SK-N-SH treated with all-trans-retinoic acid at 6 μM for 48 hours (cell line): Measurements from ENCODE around the gene EDARADD.

Source experiments
- CSDC2 ChIP-seq: fragments of 250-450 bp; sonication (Bioruptor Pico); IDR thresholded peaks from 2 replicates; pipeline ENCODE4 v1.5.0; 2020; ENCODE audit warnings: mild to moderate bottlenecking, moderate library complexity
- PATZ1 ChIP-seq: fragments of 250-450 bp; sonication (Bioruptor Pico); IDR thresholded peaks from 2 replicates; pipeline ENCODE4 v1.8.0; 2020; ENCODE audit warnings: mild to moderate bottlenecking, moderate library complexity, borderline replicate concordance
- SNAI2 ChIP-seq: fragments of 250-450 bp; sonication (Bioruptor Pico); IDR thresholded peaks from 2 replicates; pipeline ENCODE4 v1.5.0; 2020; ENCODE audit warnings: mild to moderate bottlenecking, moderate library complexity
- TOX ChIP-seq: fragments of 250-450 bp; sonication (Bioruptor Pico); IDR thresholded peaks from 2 replicates; pipeline ENCODE4 v1.8.0; 2021; ENCODE audit warnings: mild to moderate bottlenecking, moderate library complexity, borderline replicate concordance
- ZFP30 ChIP-seq: fragments of 450-650 bp; formaldehyde crosslinking; IDR thresholded peaks from 2 replicates; pipeline ENCODE4 v1.5.0; 2022; ENCODE audit warnings: mild to moderate bottlenecking, moderate library complexity
- ZNF70 ChIP-seq: fragments of 450-650 bp; formaldehyde crosslinking; IDR thresholded peaks from 2 replicates; pipeline ENCODE4 v1.5.0; 2020; ENCODE audit warnings: mild to moderate bottlenecking, moderate library complexity
- ZNF8 ChIP-seq: fragments of 450-650 bp; formaldehyde crosslinking; IDR thresholded peaks from 2 replicates; pipeline ENCODE4 v1.5.0; 2020; ENCODE audit warnings: mild to moderate bottlenecking, moderate library complexity
- TF ChIP-seq, protein P1 (sequence below): fragments of 250-450 bp; sonication (Bioruptor Pico); IDR thresholded peaks from 2 replicates; pipeline ENCODE4 v1.5.1; 2020; ENCODE audit warnings: low read depth, mild to moderate bottlenecking, moderate library complexity

DNA sequence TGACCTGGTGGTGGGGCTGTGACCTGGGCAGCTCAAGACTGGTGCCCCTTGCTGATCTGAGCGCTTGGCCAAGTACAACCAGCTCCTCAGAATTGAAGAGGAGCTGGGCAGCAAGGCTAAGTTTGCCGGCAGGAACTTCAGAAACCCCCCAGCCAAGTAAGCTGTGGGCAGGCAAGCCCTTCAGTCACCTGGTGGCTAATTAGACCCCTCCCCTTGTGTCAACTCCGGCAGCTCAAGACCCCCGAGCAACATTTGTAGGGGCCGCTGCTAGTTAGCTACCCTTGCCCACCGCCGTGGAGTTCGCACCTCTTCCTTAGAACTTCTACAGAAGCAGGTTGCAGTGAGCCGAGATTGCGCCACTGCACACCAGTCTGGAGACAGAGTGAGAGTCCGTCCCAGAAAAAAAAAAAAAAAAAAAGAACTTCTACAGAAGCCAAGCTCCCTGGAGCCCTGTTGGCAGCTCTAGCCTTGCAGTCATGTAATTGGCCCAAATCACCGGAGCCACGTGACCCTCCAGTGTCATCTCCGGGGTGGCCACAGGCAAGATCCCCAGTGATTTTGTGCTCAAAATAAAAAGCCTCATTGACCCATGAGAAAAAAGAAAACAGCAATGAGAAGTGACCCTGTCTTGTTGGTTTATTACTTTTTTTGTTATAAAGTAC is 90.4 kb downstream of the EDARADD start:
- TF ChIP-seq, protein P1, sequence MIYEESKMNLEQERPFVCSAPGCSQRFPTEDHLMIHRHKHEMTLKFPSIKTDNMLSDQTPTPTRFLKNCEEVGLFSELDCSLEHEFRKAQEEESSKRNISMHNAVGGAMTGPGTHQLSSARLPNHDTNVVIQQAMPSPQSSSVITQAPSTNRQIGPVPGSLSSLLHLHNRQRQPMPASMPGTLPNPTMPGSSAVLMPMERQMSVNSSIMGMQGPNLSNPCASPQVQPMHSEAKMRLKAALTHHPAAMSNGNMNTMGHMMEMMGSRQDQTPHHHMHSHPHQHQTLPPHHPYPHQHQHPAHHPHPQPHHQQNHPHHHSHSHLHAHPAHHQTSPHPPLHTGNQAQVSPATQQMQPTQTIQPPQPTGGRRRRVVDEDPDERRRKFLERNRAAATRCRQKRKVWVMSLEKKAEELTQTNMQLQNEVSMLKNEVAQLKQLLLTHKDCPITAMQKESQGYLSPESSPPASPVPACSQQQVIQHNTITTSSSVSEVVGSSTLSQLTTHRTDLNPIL, result no peak
- no peak for TF ChIP-seq PATZ1 (CRISPR knock-in tag)
- no peak for TF ChIP-seq ZNF70 (CRISPR knock-in tag)
- no peak for TF ChIP-seq CSDC2
- TF ChIP-seq ZNF8 (CRISPR knock-in tag), result no peak
- no peak for TF ChIP-seq TOX
- TF ChIP-seq ZFP30, result no peak
- no peak for TF ChIP-seq SNAI2
